Liver (tissue), 3 donors: ENCODE measurements around the gene RGS7.

Experiments
- CTCF ChIP-seq: fragments of 150-350 bp; IDR thresholded peaks from 2 replicates; pipeline ENCODE4 v1.5.1; 2017; ENCODE audit warnings: improper control_type of control experiment, low read depth, low read length; ENCODE audit not compliant: missing input control
- HNF4G ChIP-seq: IDR thresholded peaks from 2 replicates; pipeline ENCODE4 v1.6.1; 2016; ENCODE audit warnings: antibody characterized with exemption
- JUND ChIP-seq, 2 donors: IDR thresholded peaks; 2 replicates each; pipeline ENCODE4 v1.6.1; 2016; ENCODE audit warnings: antibody characterized with exemption in 2 of 2
- TAF1 ChIP-seq: conservative IDR thresholded peaks from 2 replicates; pipeline ENCODE4 v1.6.1; 2016; ENCODE audit warnings: antibody characterized with exemption, mild to moderate bottlenecking
- TF ChIP-seq, protein P1 (sequence below): IDR thresholded peaks from 2 replicates; pipeline ENCODE4 v1.6.1; 2016; ENCODE audit warnings: antibody characterized with exemption
- donor health status: healthy.
- donor health status: healthy.

DNA sequence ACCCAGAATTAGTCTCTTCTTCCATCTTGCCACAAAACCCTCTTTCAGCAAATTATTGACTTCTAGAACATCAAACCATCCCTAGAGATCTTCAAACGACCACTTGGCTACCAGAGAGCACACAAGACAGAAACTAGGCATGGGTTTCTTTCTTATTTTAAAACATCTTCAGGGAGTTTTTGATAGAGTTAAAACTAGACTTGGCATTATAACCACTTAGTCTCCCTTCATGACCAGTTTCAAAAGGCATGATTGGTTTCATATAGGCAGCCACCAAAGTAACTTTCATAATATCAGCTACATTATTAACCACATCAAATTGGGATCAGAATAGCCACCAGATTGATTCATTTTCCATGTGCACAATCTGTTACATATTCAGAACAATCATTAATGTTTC lies 376.7 kb downstream of the RGS7 start:
- TF ChIP-seq CTCF (no peak), TAF1 (no peak), JUND (IDR thresholded peaks at IDR 0.05) (no peak), HNF4G (no peak)
- TF ChIP-seq, protein P1, sequence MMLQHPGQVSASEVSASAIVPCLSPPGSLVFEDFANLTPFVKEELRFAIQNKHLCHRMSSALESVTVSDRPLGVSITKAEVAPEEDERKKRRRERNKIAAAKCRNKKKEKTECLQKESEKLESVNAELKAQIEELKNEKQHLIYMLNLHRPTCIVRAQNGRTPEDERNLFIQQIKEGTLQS = no peak
